Ovary (tissue), 3 donors: ENCODE measurements around the gene PACS2.

Experiments
- CTCF ChIP-seq, 3 donors: fragments of 450-650 bp in 2 of 3; fragments of 200-600 bp in 1 of 3; IDR thresholded peaks; one replicate each; pipeline versions ENCODE4 v1.5.1 to v1.8.0; 2016 to 2022; ENCODE audit warnings: antibody characterized with exemption in 3 of 3, mild to moderate bottlenecking in 1 of 3
- EP300 ChIP-seq: sonication (generic); formaldehyde crosslinking; IDR thresholded peaks from one replicate; pipeline ENCODE4 v1.6.1; 2017; ENCODE audit warnings: antibody characterized with exemption
- POLR2A ChIP-seq: fragments of 450-650 bp; IDR thresholded peaks from one replicate; pipeline ENCODE4 v1.6.1; 2017; ENCODE audit warnings: antibody characterized with exemption, mild to moderate bottlenecking, moderate library complexity
- donor health status: DM: no; HTN: no; CAD: no.

- TF ChIP-seq POLR2A (no peak), CTCF (IDR thresholded peaks at IDR 0.05) (no peak), EP300 (no peak)
Measured at GRCh38 chr14:105363847-105364708, 49.5 kb downstream of the PACS2 start.
